Neuronal stem cell (in vitro differentiated cells): ENCODE data around the gene FSTL3.
"Not testable (repeated sequence)": the region's sequence is repeated elsewhere in the genome, so short reads cannot be mapped to it uniquely, and the experiment has no call there.

Experiments
- DNase-seq: peaks from one replicate; pipeline ENCODE4 v3.0.0-alpha.2; 2013; ENCODE audit warnings: low spot score
- H2AFZ ChIP-seq: one replicate; pipeline ENCODE4 v1.6.1; 2013; ENCODE audit warnings: mild to moderate bottlenecking, low read length, inconsistent platforms
- H2AK5ac ChIP-seq: 2 replicates; pipeline ENCODE4 v1.6.1; 2013; ENCODE audit warnings: low read depth, mild to moderate bottlenecking, inconsistent platforms, low read length, moderate library complexity, mixed read lengths
- H2BK120ac ChIP-seq: 2 replicates; pipeline ENCODE4 v1.6.1; 2013; ENCODE audit warnings: low read depth, mild to moderate bottlenecking, inconsistent platforms, low read length, moderate library complexity, mixed read lengths
- H2BK12ac ChIP-seq: one replicate; pipeline ENCODE4 v1.6.1; 2013; ENCODE audit warnings: low read length, inconsistent platforms
- H2BK15ac ChIP-seq: 2 replicates; pipeline ENCODE4 v1.6.1; 2013; ENCODE audit warnings: mild to moderate bottlenecking, low read length, inconsistent platforms, mixed read lengths
- H2BK5ac ChIP-seq: one replicate; pipeline ENCODE4 v1.6.1; 2013; ENCODE audit warnings: inconsistent platforms, mild to moderate bottlenecking, low read length, moderate library complexity
- H3K14ac ChIP-seq: one replicate; pipeline ENCODE4 v1.6.1; 2013; ENCODE audit warnings: low read length, inconsistent platforms
- H3K18ac ChIP-seq: 2 replicates; pipeline ENCODE4 v1.6.1; 2013; ENCODE audit warnings: low read length, inconsistent platforms
- H3K23ac ChIP-seq: 2 replicates; pipeline ENCODE4 v1.6.1; 2013; ENCODE audit warnings: low read depth, mild to moderate bottlenecking, mixed read lengths, low read length, inconsistent platforms; ENCODE audit not compliant: poor library complexity
- H3K27ac ChIP-seq: replicated peaks from 3 replicates; pipeline ENCODE4 v1.5.1; 2013; ENCODE audit warnings: low read length, inconsistent platforms
- H3K27me3 ChIP-seq, 3 experiments: 2 replicates each; pipeline ENCODE4 v1.6.1; 2013; ENCODE audit warnings: low read length in 3 of 3, mild to moderate bottlenecking in 2 of 3, inconsistent platforms in 1 of 3, low read depth in 1 of 3, mixed read lengths in 1 of 3, moderate library complexity in 1 of 3; ENCODE audit not compliant: control insufficient read depth in 3 of 3, insufficient read depth in 3 of 3
- H3K36me3 ChIP-seq, 2 donors: replicated peaks in 1 of 2; 2 replicates each; pipeline ENCODE4 v1.6.1; 2013; ENCODE audit warnings: low read length in 2 of 2; ENCODE audit not compliant: control insufficient read depth in 2 of 2, insufficient read depth in 2 of 2
- H3K4ac ChIP-seq: 2 replicates; pipeline ENCODE4 v1.6.1; 2013; ENCODE audit warnings: inconsistent platforms, mild to moderate bottlenecking, low read length, moderate library complexity
- H3K4me1 ChIP-seq, 2 donors: 1 replicate in 1 of 2; 2 replicates in 1 of 2; pipeline ENCODE4 v1.6.1; 2013; ENCODE audit warnings: low read length in 2 of 2, low read depth in 1 of 2; ENCODE audit not compliant: control insufficient read depth in 2 of 2, insufficient read depth in 1 of 2
- H3K4me2 ChIP-seq: one replicate; pipeline ENCODE4 v1.6.1; 2013; ENCODE audit warnings: mild to moderate bottlenecking, low read length, inconsistent platforms; ENCODE audit not compliant: insufficient read depth, poor library complexity, severe bottlenecking
- H3K4me3 ChIP-seq, 2 donors: 2 replicates each; pipeline ENCODE4 v1.5.1; 2013; ENCODE audit warnings: low read length in 2 of 2, mild to moderate bottlenecking in 2 of 2, inconsistent platforms in 1 of 2, moderate library complexity in 1 of 2
- H3K79me1 ChIP-seq: one replicate; pipeline ENCODE4 v1.6.1; 2013; ENCODE audit warnings: low read depth, mild to moderate bottlenecking, inconsistent platforms, low read length, moderate library complexity
- H3K9ac ChIP-seq: one replicate; pipeline ENCODE4 v1.6.1; 2013; ENCODE audit warnings: mild to moderate bottlenecking, low read depth, low read length, inconsistent platforms; ENCODE audit not compliant: poor library complexity
- H3K9me3 ChIP-seq, 2 donors: replicated peaks in 1 of 2; 2 replicates each; pipeline versions ENCODE3 to v1.6.1; 2013; ENCODE audit warnings: low read length in 2 of 2, mild to moderate bottlenecking in 2 of 2, inconsistent platforms in 1 of 2, low read depth in 1 of 2, mixed read lengths in 1 of 2, moderate library complexity in 1 of 2; ENCODE audit not compliant: control insufficient read depth in 2 of 2, insufficient read depth in 1 of 2
- H4K8ac ChIP-seq: one replicate; pipeline ENCODE4 v1.6.1; 2013; ENCODE audit warnings: low read depth, mild to moderate bottlenecking, inconsistent platforms, low read length, moderate library complexity
- H4K91ac ChIP-seq: one replicate; pipeline ENCODE4 v1.6.1; 2013; ENCODE audit warnings: low read length, low read depth, mild to moderate bottlenecking, inconsistent platforms; ENCODE audit not compliant: poor library complexity
- WGBS, 2 donors: extraction: QIAGEN DNeasy Blood & Tissue Kit; methylation state at CpG; one replicate each; pipeline ENCODE4 v1.1.7; 2013; ENCODE audit warnings: missing lambda C conversion rate in 2 of 2, mixed read lengths in 1 of 2; ENCODE audit not compliant: insufficient read length in 2 of 2, insufficient replicate concordance in 1 of 2; ENCODE audit errors: extremely low coverage in 2 of 2; 5-methylcytosine and 5-hydroxymethylcytosine counted together

Gene FSTL3

GRCh38 chr19:725461-726089, 49.4 kb downstream of the FSTL3 start:
- WGBS, 2 donors, result no CpG with 5 or more reads among the region's 13 CpGs
- Histone ChIP-seq H3K27ac (no peak overlapping the region), H2AK5ac (no peak overlapping the region), H3K14ac (no peak overlapping the region), H3K23ac (no peak overlapping the region), H3K4me1 (peaks cover 1 to 7% of the 10 kb centered on the region in 2 donors), H3K36me3 (peaks cover 12 to 31% of the 10 kb centered on the region in 2 donors), H2AFZ (no peak overlapping the region), H2BK5ac (no peak overlapping the region), H4K8ac (no peak overlapping the region), H4K91ac (no peak overlapping the region), H3K9me3 (peaks cover 0 to 6% of the 10 kb centered on the region in 2 donors), H3K9ac (no peak overlapping the region), H3K79me1 (peaks cover 18% of the 10 kb centered on the region), H3K18ac (no peak overlapping the region), H3K27me3 (no peaks in the 10 kb centered on the region), H2BK15ac (no peak overlapping the region), H2BK12ac (no peak overlapping the region), H3K4ac (no peak overlapping the region), H3K4me2 (no peak overlapping the region), H3K4me3 (no peak overlapping the region), H2BK120ac (no peak overlapping the region)
- no peak for DNase-seq

GRCh38 chr19:726993-727956, 51.1 kb downstream of the FSTL3 start:
- DNase-seq, result no peak
- no peak overlapping the region for H3K9ac ChIP-seq
- no peak overlapping the region for H2BK120ac ChIP-seq
- H3K14ac ChIP-seq, result peak overlapping the region; percentile 89
- no CpG with 5 or more reads among the region's 43 CpGs for WGBS, 2 donors
- no peak overlapping the region for H2BK15ac ChIP-seq
- no peak overlapping the region for H3K4me3 ChIP-seq
- H3K23ac ChIP-seq, result peak overlapping the region; percentile 80
- H3K27me3 ChIP-seq, result no peaks in the 10 kb centered on the region
- H3K9me3 ChIP-seq, result peaks cover 0 to 6% of the 10 kb centered on the region in 2 donors
- no peak overlapping the region for H4K8ac ChIP-seq
- H3K79me1 ChIP-seq, result peaks cover 14% of the 10 kb centered on the region
- H2BK12ac ChIP-seq, result no peak overlapping the region
- H2AFZ ChIP-seq, result no peak overlapping the region
- H3K36me3 ChIP-seq, result peaks cover 16 to 44% of the 10 kb centered on the region in 2 donors
- no peak overlapping the region for H3K27ac ChIP-seq
- H4K91ac ChIP-seq, result no peak overlapping the region
- H2BK5ac ChIP-seq, result no peak overlapping the region
- H3K4ac ChIP-seq, result no peak overlapping the region
- H3K18ac ChIP-seq, result peak overlapping the region; percentile 4
- peaks cover 0 to 2% of the 10 kb centered on the region in 2 donors for H3K4me1 ChIP-seq
- H3K4me2 ChIP-seq, result no peak overlapping the region
- H2AK5ac ChIP-seq, result no peak overlapping the region

GRCh38 chr19:728011-728410, 51.8 kb downstream of the FSTL3 start:
- Histone ChIP-seq H3K36me3 (peaks cover 16 to 49% of the 10 kb centered on the region in 2 donors), H3K9me3 (peaks cover 0 to 6% of the 10 kb centered on the region in 2 donors), H3K18ac (no peak overlapping the region), H3K27ac (no peak overlapping the region), H2BK15ac (no peak overlapping the region), H3K27me3 (no peaks in the 10 kb centered on the region), H2AFZ (no peak overlapping the region), H4K91ac (no peak overlapping the region), H3K9ac (no peak overlapping the region), H3K4ac (no peak overlapping the region), H2AK5ac (no peak overlapping the region), H4K8ac (no peak overlapping the region), H3K14ac (peak overlapping the region; percentile 38), H3K4me1 (no peaks in the 10 kb centered on the region), H3K4me3 (no peak overlapping the region), H3K23ac (peak overlapping the region; percentile 80), H3K4me2 (no peak overlapping the region), H2BK120ac (no peak overlapping the region), H3K79me1 (peaks cover 14% of the 10 kb centered on the region), H2BK12ac (no peak overlapping the region), H2BK5ac (no peak overlapping the region)
- no CpG with 5 or more reads among the region's 26 CpGs for WGBS, 2 donors
- no peak for DNase-seq

GRCh38 chr19:729564-729963, 53.4 kb downstream of the FSTL3 start:
- H2BK120ac ChIP-seq, H2BK5ac ChIP-seq, H2AK5ac ChIP-seq, H4K8ac ChIP-seq, H3K9me3 ChIP-seq, H3K27ac ChIP-seq, H2BK15ac ChIP-seq, H2AFZ ChIP-seq, H4K91ac ChIP-seq, H3K4me1 ChIP-seq, DNase-seq, H3K18ac ChIP-seq, H2BK12ac ChIP-seq, H3K4me2 ChIP-seq, H3K4me3 ChIP-seq, H3K79me1 ChIP-seq, H3K23ac ChIP-seq, H3K4ac ChIP-seq, H3K27me3 ChIP-seq, H3K14ac ChIP-seq: not testable (repeated sequence)
- no CpG with 5 or more reads among the region's 15 CpGs for WGBS, 2 donors
- Histone ChIP-seq H3K9ac (peak overlapping the region; percentile 70), H3K36me3 (peaks cover 19 to 62% of the 10 kb centered on the region in 2 donors)
